SH-SY5Y (cell line): Measurements from ENCODE around the gene FUT3.

Experiments
- GATA2 ChIP-seq: IDR thresholded peaks from 2 replicates; pipeline ENCODE4 v1.6.1; 2011; ENCODE audit warnings: mild to moderate bottlenecking, low read depth, low read length
- GATA3 ChIP-seq: IDR thresholded peaks from 2 replicates; pipeline ENCODE4 v1.6.1; 2011; ENCODE audit warnings: low read depth, mild to moderate bottlenecking, low read length, moderate library complexity

FUT3 gene

GRCh38 chr19:5891572-5891937 lies 40.3 kb upstream of the FUT3 start:
- TF ChIP-seq GATA2 (no peak), GATA3 (no peak)

GRCh38 chr19:5890099-5890498 lies 38.9 kb upstream of the FUT3 start:
- no peak for TF ChIP-seq GATA2
- no peak for TF ChIP-seq GATA3

GRCh38 chr19:5889288-5889971 lies 38.2 kb upstream of the FUT3 start:
- TF ChIP-seq GATA3: no peak
- TF ChIP-seq GATA2: no peak

- TF ChIP-seq GATA2 (no peak), GATA3 (no peak)
Measured at GRCh38 chr19:5882421-5882968, 31.2 kb upstream of the FUT3 start.

- TF ChIP-seq GATA2: no peak
- no peak for TF ChIP-seq GATA3
Measured at GRCh38 chr19:5881543-5882299, 30.5 kb upstream of the FUT3 start.

- TF ChIP-seq GATA2 (no peak), GATA3 (no peak)
Measured at GRCh38 chr19:5880604-5881078, 29.4 kb upstream of the FUT3 start.

GRCh38 chr19:5880196-5880595 lies 28.9 kb upstream of the FUT3 start:
- TF ChIP-seq GATA2 (no peak), GATA3 (no peak)

GRCh38 chr19:5877882-5878281 lies 26.6 kb upstream of the FUT3 start:
- no peak for TF ChIP-seq GATA2
- TF ChIP-seq GATA3: no peak

- no peak for TF ChIP-seq GATA3
Measured at GRCh38 chr19:5877427-5877826, 26.2 kb upstream of the FUT3 start.

GRCh38 chr19:5873617-5874199 lies 22.5 kb upstream of the FUT3 start:
- TF ChIP-seq GATA2 (no peak), GATA3 (no peak)

- TF ChIP-seq GATA2 (no peak), GATA3 (no peak)
Measured at GRCh38 chr19:5870986-5871394, 19.7 kb upstream of the FUT3 start.

- TF ChIP-seq GATA3 (no peak), GATA2 (no peak)
Measured at GRCh38 chr19:5867201-5868136, 16.2 kb upstream of the FUT3 start.

GRCh38 chr19:5865772-5866171 lies 14.5 kb upstream of the FUT3 start:
- no peak for TF ChIP-seq GATA2
- TF ChIP-seq GATA3: no peak
